AG10803 (cell line): Measurements from ENCODE around the gene SLC7A1.

Experiments
- DNase-seq: peaks from one replicate; pipeline ENCODE4 v3.0.0; 2010; ENCODE audit warnings: low read depth
- H3K4me3 ChIP-seq: 2 replicates; pipeline ENCODE4 v1.5.1; 2011; ENCODE audit warnings: mild to moderate bottlenecking, low read length, control low read depth
- CTCF ChIP-seq: conservative IDR thresholded peaks from 2 replicates; pipeline ENCODE4 v1.5.1; 2011; ENCODE audit warnings: mild to moderate bottlenecking, low read length, control low read depth, inconsistent platforms

The SLC7A1 gene

GRCh38 chr13:29508130-29508875 is 87.2 kb downstream of the SLC7A1 start:
- TF ChIP-seq CTCF = peak; percentile 98
- H3K4me3 ChIP-seq = no peak overlapping the region
- peak; percentile 83 for DNase-seq

- TF ChIP-seq CTCF = no peak
- no peak overlapping the region for H3K4me3 ChIP-seq
- peak; percentile 53 for DNase-seq
Observed at GRCh38 chr13:29507356-29507755, 88.1 kb downstream of the SLC7A1 start.

- no peak for TF ChIP-seq CTCF
- H3K4me3 ChIP-seq = no peak overlapping the region
- no peak for DNase-seq
Observed at GRCh38 chr13:29505950-29506349, 89.5 kb downstream of the SLC7A1 start.

- DNase-seq = no peak
- H3K4me3 ChIP-seq = no peak overlapping the region
- no peak for TF ChIP-seq CTCF
Observed at GRCh38 chr13:29505511-29505910, 90.0 kb downstream of the SLC7A1 start.

GRCh38 chr13:29504691-29505090 is 90.8 kb downstream of the SLC7A1 start:
- H3K4me3 ChIP-seq = no peak overlapping the region
- TF ChIP-seq CTCF = no peak

GRCh38 chr13:29503041-29503837 is 92.2 kb downstream of the SLC7A1 start:
- TF ChIP-seq CTCF = no peak
- DNase-seq = peak; percentile 54
- H3K4me3 ChIP-seq = peak overlapping the region; percentile 41

More at GRCh38 chr13:29504691-29505090, 90.8 kb downstream of the SLC7A1 start:
- no peak for DNase-seq
